Measurements from ENCODE around the gene MYH16. TPM values are rescaled to one million over a fixed set of nuclear protein-coding genes. Genes with fewer than 3 reads are reported as not detected.
A peak's percentile ranks its signal among the peaks of the same experiment; 100 is the strongest.
"Not testable (repeated sequence)": the region's sequence is repeated elsewhere in the genome, so short reads cannot be mapped to it uniquely, and the experiment has no call there.

MYH16 gene
- total RNA-seq, result not detected

- Mint-ChIP-seq H3K27me3 (no peaks in the 10 kb centered on the region), H3K36me3 (no peaks in the 10 kb centered on the region), H3K27ac (peak within 1 kb of the TSS; percentile 84), H3K4me1 (peaks cover 11% of the 10 kb centered on the region), H3K4me3 (no peak within 1 kb of the TSS), H3K9me3 (no peaks in the 10 kb centered on the region)
- DNase-seq, result no peak
These were observed at the start of gene MYH16 for GRCh38 chr7:99272476-99273045. TSS of gene MYH16 (plus strand) at chr7:99272839.

GRCh38 chr7:99224263-99224898 lies 48.3 kb upstream of the MYH16 start:
- not testable (repeated sequence) for H3K9me3 Mint-ChIP-seq, H3K27ac Mint-ChIP-seq, DNase-seq, H3K4me1 Mint-ChIP-seq, H3K36me3 Mint-ChIP-seq, H3K4me3 Mint-ChIP-seq, H3K27me3 Mint-ChIP-seq

DNA sequence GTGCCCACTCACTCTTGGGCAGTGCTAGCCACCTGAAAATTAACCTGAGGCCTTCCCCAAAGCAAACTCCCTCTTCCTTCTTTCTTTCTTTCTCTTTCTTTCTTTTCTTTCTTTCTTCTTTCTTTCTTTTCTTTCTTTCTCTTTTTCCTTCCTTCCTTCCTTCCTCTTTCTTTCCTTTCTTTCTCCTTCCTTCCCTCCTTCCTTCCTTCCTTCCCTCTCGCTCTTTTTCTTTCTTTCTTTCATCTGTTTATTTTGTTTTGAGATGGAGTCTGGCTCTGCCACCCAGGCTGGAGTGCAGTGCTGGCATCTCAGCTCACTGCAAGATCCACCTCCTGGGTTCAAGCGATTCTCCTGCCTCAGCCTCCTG lies 47.8 kb upstream of the MYH16 start:
- Mint-ChIP-seq H3K27me3 (no peaks in the 10 kb centered on the region), H3K9me3 (no peaks in the 10 kb centered on the region), H3K27ac (no peak overlapping the region), H3K36me3 (no peaks in the 10 kb centered on the region), H3K4me3 (no peak overlapping the region), H3K4me1 (peaks cover 3% of the 10 kb centered on the region)
- DNase-seq, result no peak

- Mint-ChIP-seq H3K36me3 (no peaks in the 10 kb centered on the region), H3K27me3 (no peaks in the 10 kb centered on the region), H3K4me1 (peaks cover 3% of the 10 kb centered on the region), H3K4me3 (no peak overlapping the region), H3K27ac (no peak overlapping the region), H3K9me3 (no peaks in the 10 kb centered on the region)
- DNase-seq, result no peak
These were observed 43.4 kb upstream of the MYH16 start for GRCh38 chr7:99229234-99229633.

- H3K27me3 Mint-ChIP-seq, result no peaks in the 10 kb centered on the region
- no peaks in the 10 kb centered on the region for H3K4me1 Mint-ChIP-seq
- H3K9me3 Mint-ChIP-seq, result no peaks in the 10 kb centered on the region
- H3K36me3 Mint-ChIP-seq, result no peaks in the 10 kb centered on the region
- H3K4me3 Mint-ChIP-seq, result no peak overlapping the region
- no peak overlapping the region for H3K27ac Mint-ChIP-seq
- DNase-seq, result no peak
These were observed 40.4 kb upstream of the MYH16 start for GRCh38 chr7:99232082-99232770.

DNA sequence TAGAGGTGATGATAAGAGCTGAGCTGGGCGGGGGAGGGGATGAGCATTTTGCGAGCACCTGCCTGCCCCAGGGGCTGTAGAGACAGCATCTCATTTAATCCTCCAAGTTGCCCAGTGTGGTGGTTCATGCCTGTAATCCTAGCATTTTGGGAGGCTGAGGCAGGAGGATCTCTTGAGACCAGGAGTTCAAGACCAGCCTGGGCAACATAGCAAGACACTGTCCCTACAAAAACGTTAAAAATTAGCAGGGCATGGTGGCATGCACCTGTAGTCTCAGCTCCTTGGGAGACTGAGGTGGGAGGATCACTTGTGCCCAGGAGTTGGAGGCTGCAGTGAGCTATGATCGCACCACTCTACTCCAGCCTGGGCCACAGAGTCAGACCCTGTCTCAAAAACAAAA lies 39.7 kb upstream of the MYH16 start:
- H3K4me1 Mint-ChIP-seq, result not testable (repeated sequence)

GRCh38 chr7:99234185-99234584 lies 38.5 kb upstream of the MYH16 start:
- H3K9me3 Mint-ChIP-seq, result peaks cover 1% of the 10 kb centered on the region
- no peaks in the 10 kb centered on the region for H3K36me3 Mint-ChIP-seq
- no peak overlapping the region for H3K4me3 Mint-ChIP-seq
- no peaks in the 10 kb centered on the region for H3K27me3 Mint-ChIP-seq
- H3K4me1 Mint-ChIP-seq, result no peaks in the 10 kb centered on the region
- no peak for DNase-seq
- H3K27ac Mint-ChIP-seq, result no peak overlapping the region

More for the DNA sequence above, 39.7 kb upstream of the MYH16 start:
- not testable (repeated sequence) for H3K27me3 Mint-ChIP-seq, DNase-seq, H3K4me3 Mint-ChIP-seq, H3K36me3 Mint-ChIP-seq, H3K9me3 Mint-ChIP-seq, H3K27ac Mint-ChIP-seq

- no peaks in the 10 kb centered on the region for H3K27me3 Mint-ChIP-seq
- H3K4me1 Mint-ChIP-seq, result no peaks in the 10 kb centered on the region
- H3K4me3 Mint-ChIP-seq, result no peak overlapping the region
- no peaks in the 10 kb centered on the region for H3K36me3 Mint-ChIP-seq
- DNase-seq, result no peak
- H3K27ac Mint-ChIP-seq, result no peak overlapping the region
- peaks cover 1% of the 10 kb centered on the region for H3K9me3 Mint-ChIP-seq
These were observed 36.7 kb upstream of the MYH16 start for GRCh38 chr7:99235925-99236324.

DNA sequence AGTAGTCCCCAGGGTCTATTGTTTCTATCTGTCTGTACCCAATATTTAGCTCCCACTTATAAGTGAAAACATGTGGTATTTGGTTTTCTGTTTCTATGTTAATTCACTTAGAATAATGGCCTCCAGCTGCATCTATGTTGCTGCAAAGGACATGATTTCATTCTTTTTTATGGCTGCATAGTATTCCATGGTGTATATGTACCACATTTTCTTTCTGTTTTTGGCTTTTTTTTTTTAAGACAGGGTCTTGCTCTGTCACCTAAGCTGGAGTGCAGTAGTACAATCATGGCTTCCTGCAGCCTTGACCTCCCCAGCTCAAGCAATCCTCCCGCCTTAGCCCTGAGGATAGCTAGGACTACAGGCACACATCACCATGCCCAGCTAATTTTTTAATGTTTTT lies 34.8 kb upstream of the MYH16 start:
- H3K4me1 Mint-ChIP-seq, H3K27me3 Mint-ChIP-seq, H3K9me3 Mint-ChIP-seq, H3K4me3 Mint-ChIP-seq, H3K36me3 Mint-ChIP-seq, H3K27ac Mint-ChIP-seq, DNase-seq: not testable (repeated sequence)

- no peak for DNase-seq
- peaks cover 1% of the 10 kb centered on the region for H3K9me3 Mint-ChIP-seq
- no peaks in the 10 kb centered on the region for H3K4me1 Mint-ChIP-seq
- H3K36me3 Mint-ChIP-seq, result no peaks in the 10 kb centered on the region
- no peak overlapping the region for H3K27ac Mint-ChIP-seq
- no peak overlapping the region for H3K4me3 Mint-ChIP-seq
- no peaks in the 10 kb centered on the region for H3K27me3 Mint-ChIP-seq
These were observed 33.9 kb upstream of the MYH16 start for GRCh38 chr7:99238558-99239341.

DNA sequence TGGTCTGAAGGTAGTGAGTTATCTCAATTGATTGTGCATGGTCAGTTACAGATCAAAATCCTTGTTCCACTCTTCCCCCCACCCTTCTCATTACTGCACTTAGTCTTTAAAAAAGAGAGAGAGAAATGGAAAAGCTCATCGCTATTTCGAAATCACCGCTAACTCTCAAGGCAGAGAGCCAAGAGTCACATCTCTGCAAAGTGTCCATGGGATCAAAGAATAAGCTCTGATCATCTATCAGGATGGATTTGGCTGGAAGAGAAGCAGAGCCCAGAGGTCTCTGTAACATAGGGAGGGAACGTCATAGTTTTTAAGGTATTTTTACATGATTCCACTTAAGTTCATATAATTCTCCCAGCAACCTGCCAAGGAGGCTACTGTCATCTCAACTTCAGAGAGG lies 30.0 kb upstream of the MYH16 start:
- Mint-ChIP-seq H3K36me3 (no peaks in the 10 kb centered on the region), H3K4me3 (no peak overlapping the region), H3K27ac (no peak overlapping the region), H3K27me3 (no peaks in the 10 kb centered on the region), H3K9me3 (peaks cover 1% of the 10 kb centered on the region), H3K4me1 (no peaks in the 10 kb centered on the region)
- no peak for DNase-seq

DNA sequence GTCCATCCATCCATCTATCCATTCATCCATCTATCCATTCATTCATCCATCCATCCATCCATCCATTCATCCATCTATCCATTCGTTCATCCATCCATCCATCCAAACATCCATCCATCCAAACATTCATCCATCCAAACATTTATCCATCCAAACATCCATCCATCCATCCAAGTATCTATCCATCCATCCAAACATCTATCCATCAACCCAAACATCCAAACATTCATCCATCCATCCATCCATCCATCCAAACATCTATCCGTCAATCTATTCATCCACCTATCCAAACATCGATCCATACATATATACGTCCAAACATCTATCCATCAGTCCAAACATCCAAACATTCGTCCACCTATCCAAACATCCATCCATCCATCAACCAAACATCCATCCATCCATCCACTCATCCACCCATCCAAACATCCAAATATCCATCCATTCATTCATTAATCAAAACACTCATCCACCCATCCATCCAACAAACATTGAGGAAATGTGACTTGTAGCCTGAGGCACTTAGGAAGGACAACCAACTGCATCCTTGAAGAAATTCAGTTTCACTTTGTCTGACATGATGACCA lies 28.8 kb upstream of the MYH16 start:
- no peaks in the 10 kb centered on the region for H3K4me1 Mint-ChIP-seq
- no peaks in the 10 kb centered on the region for H3K9me3 Mint-ChIP-seq
- H3K36me3 Mint-ChIP-seq, result no peaks in the 10 kb centered on the region
- H3K27ac Mint-ChIP-seq, result no peak overlapping the region
- H3K27me3 Mint-ChIP-seq, result no peaks in the 10 kb centered on the region
- DNase-seq, result no peak
- no peak overlapping the region for H3K4me3 Mint-ChIP-seq

GRCh38 chr7:99244939-99245338 lies 27.7 kb upstream of the MYH16 start:
- no peak overlapping the region for H3K27ac Mint-ChIP-seq
- H3K27me3 Mint-ChIP-seq, result no peaks in the 10 kb centered on the region
- DNase-seq, result no peak
- no peaks in the 10 kb centered on the region for H3K9me3 Mint-ChIP-seq
- H3K4me1 Mint-ChIP-seq, result no peaks in the 10 kb centered on the region
- H3K4me3 Mint-ChIP-seq, result no peak overlapping the region
- no peaks in the 10 kb centered on the region for H3K36me3 Mint-ChIP-seq

GRCh38 chr7:99248391-99249095 lies 24.1 kb upstream of the MYH16 start:
- Mint-ChIP-seq H3K27me3 (no peaks in the 10 kb centered on the region), H3K27ac (no peak overlapping the region), H3K4me1 (no peaks in the 10 kb centered on the region), H3K36me3 (no peaks in the 10 kb centered on the region), H3K9me3 (no peaks in the 10 kb centered on the region), H3K4me3 (no peak overlapping the region)
- no peak for DNase-seq
